ENCODE data around the gene RIMS3.

GRCh38 chr1:40610156-40610555 is 55.3 kb downstream of the RIMS3 start:
- TF ChIP-seq POLR2A (IDR thresholded peaks at IDR 0.05), result no peak
- TF ChIP-seq CTCF (IDR thresholded peaks at IDR 0.05), result no peak
